HEK293 (cell line): Measurements from ENCODE around the gene FRY.

Experiments used
- CTCF ChIA-PET: fragments of 350-600 bp; formaldehyde crosslinking; extraction: SDS; loops from one replicate; lab custom pipeline; 2021; ENCODE audit warnings: antibody characterized with exemption; lab: Yijun Ruan, JAX
- POLR2A ChIA-PET: fragments of 300-600 bp; formaldehyde crosslinking; extraction: SDS; loops from one replicate; lab custom pipeline; 2020; ENCODE audit warnings: antibody characterized with exemption, inconsistent platforms; lab: Yijun Ruan, JAX
- H3K27ac ChIP-seq: fragments of 200-500 bp; sonication (Bioruptor generic); 2 replicates; pipeline ENCODE4 v1.5.1; 2014; ENCODE audit warnings: low read depth, low read length, control low read depth, inconsistent platforms; ENCODE audit errors: extremely low read depth
- H3K36me3 ChIP-seq, 2 experiments: fragments of 200-500 bp in 1 of 2; sonication (Bioruptor generic) in 1 of 2; 1 replicate in 1 of 2; 2 replicates in 1 of 2; pipeline ENCODE4 v1.5.1; 2014 to 2017; ENCODE audit warnings: inconsistent platforms in 2 of 2, low read length in 2 of 2; ENCODE audit not compliant: control insufficient read depth in 2 of 2, insufficient read depth in 1 of 2
- H3K4me1 ChIP-seq: fragments of 200-500 bp; sonication (Bioruptor generic); 2 replicates; pipeline ENCODE4 v1.5.1; 2014; ENCODE audit warnings: mild to moderate bottlenecking, low read length, inconsistent platforms; ENCODE audit not compliant: control insufficient read depth, insufficient read depth
- H3K4me3 ChIP-seq: 2 replicates; pipeline ENCODE4 v1.5.1; 2011; ENCODE audit warnings: low read depth, mild to moderate bottlenecking, control low read depth, low read length, moderate library complexity
- H3K9me3 ChIP-seq: fragments of 200-500 bp; sonication (Bioruptor generic); 2 replicates; pipeline ENCODE4 v1.5.1; 2014; ENCODE audit warnings: low read depth, low read length, inconsistent platforms; ENCODE audit not compliant: control insufficient read depth, insufficient read depth
- FEZF1 ChIP-seq: fragments of 450-650 bp; formaldehyde crosslinking; IDR thresholded peaks from 2 replicates; pipeline ENCODE4 v1.5.1; 2016; ENCODE audit warnings: missing biosample characterization, missing genetic modification characterization
- IKZF3 ChIP-seq: fragments of 450-650 bp; IDR thresholded peaks from 2 replicates; pipeline ENCODE4 v1.5.0; 2018; ENCODE audit warnings: missing biosample characterization, mild to moderate bottlenecking, missing genetic modification characterization, moderate library complexity
- SALL2 ChIP-seq: fragments of 450-650 bp; formaldehyde crosslinking; IDR thresholded peaks from 2 replicates; pipeline ENCODE4 v1.5.0; 2017; ENCODE audit warnings: missing biosample characterization, mild to moderate bottlenecking, missing genetic modification characterization, borderline replicate concordance
- SCRT1 ChIP-seq: fragments of 450-650 bp; formaldehyde crosslinking; IDR thresholded peaks from 2 replicates; pipeline ENCODE4 v1.5.1; 2016; ENCODE audit warnings: missing biosample characterization, missing genetic modification characterization, borderline replicate concordance
- SP2 ChIP-seq: fragments of 450-650 bp; formaldehyde crosslinking; IDR thresholded peaks from 2 replicates; pipeline ENCODE4 v1.5.1; 2016; ENCODE audit warnings: missing biosample characterization, missing genetic modification characterization
- TRIM28 ChIP-seq: IDR thresholded peaks from 2 replicates; pipeline ENCODE4 v1.6.1; 2011; ENCODE audit warnings: low read length, control low read depth, borderline replicate concordance
- ZNF133 ChIP-seq: fragments of 450-650 bp; formaldehyde crosslinking; IDR thresholded peaks from 2 replicates; pipeline ENCODE4 v1.5.1; 2016; ENCODE audit warnings: missing biosample characterization, missing genetic modification characterization
- ZNF155 ChIP-seq: fragments of 450-650 bp; formaldehyde crosslinking; IDR thresholded peaks from 2 replicates; pipeline ENCODE4 v1.5.1; 2016; ENCODE audit warnings: missing biosample characterization, missing genetic modification characterization
- ZNF169 ChIP-seq: fragments of 450-650 bp; formaldehyde crosslinking; IDR thresholded peaks from 2 replicates; pipeline ENCODE4 v1.5.1; 2016; ENCODE audit warnings: missing biosample characterization, missing genetic modification characterization
- ZNF274 ChIP-seq, 2 experiments: fragments of 200-500 bp in 1 of 2; fragments of 450-650 bp in 1 of 2; sonication (Bioruptor generic) in 1 of 2; formaldehyde crosslinking in 1 of 2; IDR thresholded peaks; 2 replicates each; pipeline versions ENCODE4 v1.5.1 to v1.6.1; 2014 to 2016; ENCODE audit warnings: borderline replicate concordance in 1 of 2, inconsistent platforms in 1 of 2, low read length in 1 of 2, missing biosample characterization in 1 of 2, missing genetic modification characterization in 1 of 2
- ZNF501 ChIP-seq: fragments of 450-650 bp; formaldehyde crosslinking; IDR thresholded peaks from 2 replicates; pipeline ENCODE4 v1.5.1; 2016; ENCODE audit warnings: missing biosample characterization, missing genetic modification characterization
- ZNF514 ChIP-seq: fragments of 450-650 bp; formaldehyde crosslinking; IDR thresholded peaks from 2 replicates; pipeline ENCODE4 v1.5.1; 2016; ENCODE audit warnings: missing biosample characterization, missing genetic modification characterization
- ZNF555 ChIP-seq: fragments of 450-650 bp; formaldehyde crosslinking; conservative IDR thresholded peaks from 2 replicates; pipeline ENCODE4 v1.5.1; 2017; ENCODE audit warnings: missing biosample characterization, mild to moderate bottlenecking, missing genetic modification characterization, inconsistent platforms
- ZNF561 ChIP-seq: fragments of 450-650 bp; IDR thresholded peaks from 2 replicates; pipeline ENCODE4 v1.5.1; 2018; ENCODE audit warnings: missing biosample characterization, missing genetic modification characterization, borderline replicate concordance
- ZNF837 ChIP-seq: fragments of 450-650 bp; formaldehyde crosslinking; IDR thresholded peaks from 2 replicates; pipeline ENCODE4 v1.5.1; 2016; ENCODE audit warnings: missing biosample characterization, missing genetic modification characterization
- ZNF843 ChIP-seq: fragments of 450-650 bp; formaldehyde crosslinking; IDR thresholded peaks from 2 replicates; pipeline ENCODE4 v1.5.1; 2016; ENCODE audit warnings: missing biosample characterization, missing genetic modification characterization
- ZSCAN16 ChIP-seq: fragments of 450-650 bp; formaldehyde crosslinking; IDR thresholded peaks from 2 replicates; pipeline ENCODE4 v1.5.1; 2016; ENCODE audit warnings: missing biosample characterization, missing genetic modification characterization
- TF ChIP-seq, protein P1 (sequence below): fragments of 450-650 bp; formaldehyde crosslinking; conservative IDR thresholded peaks from 2 replicates; pipeline ENCODE4 v1.5.1; 2016; ENCODE audit warnings: low read depth, missing biosample characterization, missing genetic modification characterization
- TF ChIP-seq, protein P2 (sequence below): fragments of 450-650 bp; formaldehyde crosslinking; IDR thresholded peaks from 2 replicates; pipeline ENCODE4; 2016; ENCODE audit warnings: missing biosample characterization, missing genetic modification characterization
- TF ChIP-seq, protein P3 (sequence below): fragments of 450-650 bp; formaldehyde crosslinking; IDR thresholded peaks from 2 replicates; pipeline ENCODE4 v1.5.1; 2016; ENCODE audit warnings: missing biosample characterization, missing genetic modification characterization
- TF ChIP-seq, protein P4 (sequence below): fragments of 450-650 bp; formaldehyde crosslinking; IDR thresholded peaks from 2 replicates; pipeline ENCODE4 v1.5.1; 2017; ENCODE audit warnings: missing biosample characterization, missing genetic modification characterization

The FRY gene

DNA sequence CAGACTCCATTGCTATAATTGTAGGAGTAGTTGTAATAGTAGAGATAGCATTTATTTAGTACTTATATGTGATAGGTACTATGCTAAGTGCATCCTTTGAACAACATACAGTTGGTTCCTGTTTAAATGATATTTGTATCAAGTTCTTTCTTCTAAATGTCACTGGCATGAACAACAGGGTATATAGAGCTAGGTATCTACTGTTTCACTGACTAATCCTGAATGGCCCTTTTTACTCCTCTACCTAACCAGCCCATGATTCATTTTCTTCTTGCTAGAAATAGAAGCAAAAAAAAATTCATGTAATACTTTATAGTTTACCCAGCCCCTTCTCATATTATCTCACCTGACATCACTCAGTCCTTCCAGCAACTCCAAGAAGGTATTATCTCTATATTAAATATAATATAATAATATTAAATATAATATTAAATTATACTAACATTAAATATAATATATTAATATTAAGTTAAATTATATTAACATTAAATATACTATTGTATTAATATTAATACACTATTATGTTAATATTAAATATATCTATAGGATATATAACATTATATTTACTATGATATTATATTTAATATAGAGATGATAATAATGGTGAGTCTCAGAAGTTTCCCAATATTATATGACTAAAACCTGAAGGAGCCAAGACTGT lies 74.2 kb downstream of the FRY start (continued):
- TF ChIP-seq ZNF555 (tag by site-specific recombination) (no peak), FEZF1 (tag by site-specific recombination) (no peak)

DNA sequence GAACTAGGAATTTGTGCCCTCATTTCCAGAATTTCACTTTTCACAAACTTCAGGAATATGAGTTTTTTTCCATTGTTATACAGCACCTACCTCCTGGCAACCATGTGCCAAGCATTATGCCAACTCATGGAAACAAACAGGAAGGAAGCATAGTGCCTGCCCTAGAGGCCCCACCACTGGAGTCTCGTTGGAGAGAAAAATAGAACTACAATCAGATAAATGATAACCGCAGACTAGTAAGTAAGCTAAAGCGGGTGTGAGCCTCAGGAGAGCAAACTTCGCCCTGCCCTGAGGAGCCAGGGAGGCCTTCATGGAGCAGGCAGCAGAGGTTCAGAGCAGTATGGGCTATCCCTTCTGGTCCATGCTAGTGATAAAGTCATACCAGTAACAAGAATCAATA lies 75.9 kb downstream of the FRY start:
- H3K4me1 ChIP-seq, result no peaks in the 10 kb centered on the region
- H3K4me3 ChIP-seq, result no peak overlapping the region
- no peaks in the 10 kb centered on the region for H3K36me3 ChIP-seq
- TF ChIP-seq, protein P1, sequence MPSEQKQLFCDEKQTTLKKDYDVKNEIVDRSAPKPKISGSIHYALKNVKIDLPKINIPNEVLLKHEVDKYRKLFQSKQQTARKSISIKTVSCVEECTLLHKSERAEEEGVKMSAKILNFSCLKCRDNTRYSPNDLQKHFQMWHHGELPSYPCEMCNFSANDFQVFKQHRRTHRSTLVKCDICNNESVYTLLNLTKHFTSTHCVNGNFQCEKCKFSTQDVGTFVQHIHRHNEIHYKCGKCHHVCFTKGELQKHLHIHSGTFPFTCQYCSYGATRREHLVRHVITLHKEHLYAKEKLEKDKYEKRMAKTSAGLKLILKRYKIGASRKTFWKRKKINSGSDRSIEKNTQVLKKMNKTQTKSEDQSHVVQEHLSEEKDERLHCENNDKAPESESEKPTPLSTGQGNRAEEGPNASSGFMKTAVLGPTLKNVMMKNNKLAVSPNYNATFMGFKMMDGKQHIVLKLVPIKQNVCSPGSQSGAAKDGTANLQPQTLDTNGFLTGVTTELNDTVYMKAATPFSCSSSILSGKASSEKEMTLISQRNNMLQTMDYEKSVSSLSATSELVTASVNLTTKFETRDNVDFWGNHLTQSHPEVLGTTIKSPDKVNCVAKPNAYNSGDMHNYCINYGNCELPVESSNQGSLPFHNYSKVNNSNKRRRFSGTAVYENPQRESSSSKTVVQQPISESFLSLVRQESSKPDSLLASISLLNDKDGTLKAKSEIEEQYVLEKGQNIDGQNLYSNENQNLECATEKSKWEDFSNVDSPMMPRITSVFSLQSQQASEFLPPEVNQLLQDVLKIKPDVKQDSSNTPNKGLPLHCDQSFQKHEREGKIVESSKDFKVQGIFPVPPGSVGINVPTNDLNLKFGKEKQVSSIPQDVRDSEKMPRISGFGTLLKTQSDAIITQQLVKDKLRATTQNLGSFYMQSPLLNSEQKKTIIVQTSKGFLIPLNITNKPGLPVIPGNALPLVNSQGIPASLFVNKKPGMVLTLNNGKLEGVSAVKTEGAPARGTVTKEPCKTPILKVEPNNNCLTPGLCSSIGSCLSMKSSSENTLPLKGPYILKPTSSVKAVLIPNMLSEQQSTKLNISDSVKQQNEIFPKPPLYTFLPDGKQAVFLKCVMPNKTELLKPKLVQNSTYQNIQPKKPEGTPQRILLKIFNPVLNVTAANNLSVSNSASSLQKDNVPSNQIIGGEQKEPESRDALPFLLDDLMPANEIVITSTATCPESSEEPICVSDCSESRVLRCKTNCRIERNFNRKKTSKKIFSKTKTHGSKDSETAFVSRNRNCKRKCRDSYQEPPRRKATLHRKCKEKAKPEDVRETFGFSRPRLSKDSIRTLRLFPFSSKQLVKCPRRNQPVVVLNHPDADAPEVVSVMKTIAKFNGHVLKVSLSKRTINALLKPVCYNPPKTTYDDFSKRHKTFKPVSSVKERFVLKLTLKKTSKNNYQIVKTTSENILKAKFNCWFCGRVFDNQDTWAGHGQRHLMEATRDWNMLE (tag by site-specific recombination), result no peak
- TF ChIP-seq IKZF3 (tag by site-specific recombination), result no peak
- TF ChIP-seq SCRT1 (tag by site-specific recombination), result no peak
- TF ChIP-seq ZNF501 (tag by site-specific recombination), result no peak
- no peak for TF ChIP-seq SALL2 (tag by site-specific recombination)
- TF ChIP-seq SP2 (tag by site-specific recombination), result no peak
- TF ChIP-seq ZNF133 (tag by site-specific recombination), result no peak
- no peak for TF ChIP-seq ZNF514 (tag by site-specific recombination)
- no peak for TF ChIP-seq ZNF837 (tag by site-specific recombination)
- POLR2A ChIA-PET, result no interaction called here
- no peak overlapping the region for H3K27ac ChIP-seq
- no peaks in the 10 kb centered on the region for H3K9me3 ChIP-seq
- CTCF ChIA-PET, result interaction anchor here (1.3 kb wide), 1 partner anchor 57 kb away, joined by 3 read pairs; no protein-coding TSS in a partner anchor

DNA sequence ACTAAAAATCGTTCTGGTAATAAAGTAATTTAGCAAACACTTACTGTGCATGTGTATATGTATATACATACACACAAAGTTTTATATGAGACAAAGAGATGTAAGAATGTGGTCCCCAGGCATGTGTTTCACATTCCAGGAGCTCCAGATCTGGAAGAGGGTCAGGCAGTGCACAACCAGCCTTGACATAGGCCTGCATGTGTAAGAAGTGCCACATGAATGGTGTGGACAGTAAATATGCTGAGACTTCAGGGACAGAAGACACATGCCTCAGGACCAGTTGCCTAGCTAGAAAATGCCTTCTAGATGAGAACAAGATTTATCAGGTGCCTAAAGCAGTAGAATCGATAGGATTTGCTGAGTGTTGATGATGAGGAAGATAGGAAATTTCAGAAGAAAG lies 76.4 kb downstream of the FRY start:
- Histone ChIP-seq H3K27ac (no peak overlapping the region), H3K36me3 (no peaks in the 10 kb centered on the region), H3K4me1 (no peaks in the 10 kb centered on the region), H3K9me3 (no peaks in the 10 kb centered on the region), H3K4me3 (no peak overlapping the region)
- ChIA-PET CTCF (interaction anchor here (0.7 to 1.3 kb wide), 2 partner anchors 57 to 590 kb away, joined by 3 read pairs; no protein-coding TSS in a partner anchor), POLR2A (no interaction called here)
- TF ChIP-seq, protein P2, sequence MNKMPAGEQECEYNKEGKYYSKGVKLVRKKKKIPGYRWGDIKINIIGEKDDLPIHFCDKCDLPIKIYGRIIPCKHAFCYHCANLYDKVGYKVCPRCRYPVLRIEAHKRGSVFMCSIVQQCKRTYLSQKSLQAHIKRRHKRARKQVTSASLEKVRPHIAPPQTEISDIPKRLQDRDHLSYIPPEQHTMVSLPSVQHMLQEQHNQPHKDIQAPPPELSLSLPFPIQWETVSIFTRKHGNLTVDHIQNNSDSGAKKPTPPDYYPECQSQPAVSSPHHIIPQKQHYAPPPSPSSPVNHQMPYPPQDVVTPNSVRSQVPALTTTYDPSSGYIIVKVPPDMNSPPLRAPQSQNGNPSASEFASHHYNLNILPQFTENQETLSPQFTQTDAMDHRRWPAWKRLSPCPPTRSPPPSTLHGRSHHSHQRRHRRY (tag by site-specific recombination), result no peak
- TF ChIP-seq ZNF155 (tag by site-specific recombination) (no peak), ZNF561 (tag by site-specific recombination) (no peak), ZNF843 (tag by site-specific recombination) (no peak), TRIM28 (no peak), ZSCAN16 (tag by site-specific recombination) (no peak), ZNF169 (tag by site-specific recombination) (no peak), ZNF274 (IDR thresholded peaks at IDR 0.05; ENCODE audit: low read length) (no peak), ZNF274 (tag by site-specific recombination; IDR thresholded peaks at IDR 0.05; ENCODE audit: borderline replicate concordance) (no peak)
- TF ChIP-seq, protein P3, sequence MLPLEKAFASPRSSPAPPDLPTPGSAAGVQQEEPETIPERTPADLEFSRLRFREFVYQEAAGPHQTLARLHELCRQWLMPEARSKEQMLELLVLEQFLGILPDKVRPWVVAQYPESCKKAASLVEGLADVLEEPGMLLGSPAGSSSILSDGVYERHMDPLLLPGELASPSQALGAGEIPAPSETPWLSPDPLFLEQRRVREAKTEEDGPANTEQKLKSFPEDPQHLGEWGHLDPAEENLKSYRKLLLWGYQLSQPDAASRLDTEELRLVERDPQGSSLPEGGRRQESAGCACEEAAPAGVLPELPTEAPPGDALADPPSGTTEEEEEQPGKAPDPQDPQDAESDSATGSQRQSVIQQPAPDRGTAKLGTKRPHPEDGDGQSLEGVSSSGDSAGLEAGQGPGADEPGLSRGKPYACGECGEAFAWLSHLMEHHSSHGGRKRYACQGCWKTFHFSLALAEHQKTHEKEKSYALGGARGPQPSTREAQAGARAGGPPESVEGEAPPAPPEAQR, result no peak
- TF ChIP-seq, protein P4, sequence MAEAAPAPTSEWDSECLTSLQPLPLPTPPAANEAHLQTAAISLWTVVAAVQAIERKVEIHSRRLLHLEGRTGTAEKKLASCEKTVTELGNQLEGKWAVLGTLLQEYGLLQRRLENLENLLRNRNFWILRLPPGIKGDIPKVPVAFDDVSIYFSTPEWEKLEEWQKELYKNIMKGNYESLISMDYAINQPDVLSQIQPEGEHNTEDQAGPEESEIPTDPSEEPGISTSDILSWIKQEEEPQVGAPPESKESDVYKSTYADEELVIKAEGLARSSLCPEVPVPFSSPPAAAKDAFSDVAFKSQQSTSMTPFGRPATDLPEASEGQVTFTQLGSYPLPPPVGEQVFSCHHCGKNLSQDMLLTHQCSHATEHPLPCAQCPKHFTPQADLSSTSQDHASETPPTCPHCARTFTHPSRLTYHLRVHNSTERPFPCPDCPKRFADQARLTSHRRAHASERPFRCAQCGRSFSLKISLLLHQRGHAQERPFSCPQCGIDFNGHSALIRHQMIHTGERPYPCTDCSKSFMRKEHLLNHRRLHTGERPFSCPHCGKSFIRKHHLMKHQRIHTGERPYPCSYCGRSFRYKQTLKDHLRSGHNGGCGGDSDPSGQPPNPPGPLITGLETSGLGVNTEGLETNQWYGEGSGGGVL (tag by site-specific recombination), result no peak
